ENCODE data around the gene JAM3. TPM values are rescaled to one million over a fixed set of nuclear protein-coding genes. Genes with fewer than 3 reads are reported as not detected.

Gene JAM3
- total RNA-seq: 126 and 148 TPM in 2 replicates

GRCh38 chr11:134068829-134069425 is at the start of gene JAM3:
JAM3 (plus strand) TSS chr11:134069072; CDS start chr11:134069084, 12 bp downstream.

Other genes starting within 250 kb of the JAM3 start
- gene SPATA19, start 223.6 kb upstream of the JAM3 start, total RNA-seq: not detected in 2 replicates
- gene IGSF9B, start 112.1 kb upstream of the JAM3 start, total RNA-seq: under 0.01 TPM in 2 replicates
- 42.2 and 60.2 TPM in 2 replicates for gene NCAPD3, start 154.9 kb downstream of the JAM3 start, total RNA-seq
- 44.1 and 48.5 TPM in 2 replicates for gene VPS26B, start 155.6 kb downstream of the JAM3 start, total RNA-seq
- 45.1 and 49.8 TPM in 2 replicates for gene THYN1, start 184.3 kb downstream of the JAM3 start, total RNA-seq
- gene ACAD8, start 184.5 kb downstream of the JAM3 start, total RNA-seq: 17.7 and 17.9 TPM in 2 replicates
- gene GLB1L3, start 207.3 kb downstream of the JAM3 start, total RNA-seq: not detected in 2 replicates